ENCODE data around the gene GCAT. TPM values are rescaled to one million over a fixed set of nuclear protein-coding genes. Genes with fewer than 3 reads are reported as not detected.

GCAT gene
- total and polyA plus RNA-seq, 11 donors: 25.2 to 83.6 (median 39.7) TPM

GRCh38 chr22:37760152-37760551 lies 47.6 kb upstream of the GCAT start:
- TF ChIP-seq POLR2A (IDR thresholded peaks at IDR 0.05) (no peak), CTCF (IDR thresholded peaks at IDR 0.05) (no peak)
- intact Hi-C loops (cut with DNase I): no loop called here
- H3K4me3 ChIP-seq: no peak overlapping the region

GRCh38 chr22:37762389-37762836 lies 45.3 kb upstream of the GCAT start:
- H3K27ac ChIP-seq: no peak overlapping the region
- peaks cover 0 to 12% (median 0%) of the 10 kb centered on the region in 12 donors for H3K4me1 ChIP-seq
- no peak overlapping the region for H3K4me3 ChIP-seq
- no peaks in the 10 kb centered on the region for H3K9me3 ChIP-seq
- intact Hi-C loops (cut with DNase I): no loop called here
- ATAC-seq: no peak
- peaks cover 0 to 99% (median 84%) of the 10 kb centered on the region in 9 donors for H3K36me3 ChIP-seq
- 74 to 82% (median 79%) methylated on average over 10 of the region's 10 CpGs for WGBS, 4 donors
- no peaks in the 10 kb centered on the region for H3K27me3 ChIP-seq
- no peak for TF ChIP-seq CTCF (IDR thresholded peaks at IDR 0.05)
- TF ChIP-seq POLR2A (IDR thresholded peaks at IDR 0.05): no peak
- DNase-seq: no peak

More at GRCh38 chr22:37760152-37760551, 47.6 kb upstream of the GCAT start:
- WGBS, 4 donors: 93 to 96% (median 96%) methylated on average over 3 of the region's 3 CpGs
- no peaks in the 10 kb centered on the region for H3K9me3 ChIP-seq
- H3K27me3 ChIP-seq: no peaks in the 10 kb centered on the region
- DNase-seq: no peak
- ATAC-seq: no peak
- H3K27ac ChIP-seq: no peak overlapping the region
- H3K36me3 ChIP-seq: peaks cover 0 to 100% (median 86%) of the 10 kb centered on the region in 9 donors
- H3K4me1 ChIP-seq: peaks cover 0 to 9% (median 0%) of the 10 kb centered on the region in 12 donors

GRCh38 chr22:37763012-37763411 lies 44.7 kb upstream of the GCAT start:
- H3K4me3 ChIP-seq: no peak overlapping the region
- H3K4me1 ChIP-seq: peaks cover 0 to 12% (median 0%) of the 10 kb centered on the region in 12 donors
- intact Hi-C loops (cut with DNase I): no loop called here
- 94 to 95% (median 95%) methylated on average over 9 of the region's 9 CpGs; no CpG with 5 or more reads in 1 of the 4 donors for WGBS, 4 donors
- no peak overlapping the region for H3K27ac ChIP-seq
- H3K36me3 ChIP-seq: peaks cover 0 to 99% (median 84%) of the 10 kb centered on the region in 9 donors
- H3K27me3 ChIP-seq: no peaks in the 10 kb centered on the region
- no peak for TF ChIP-seq POLR2A (IDR thresholded peaks at IDR 0.05)
- TF ChIP-seq CTCF (IDR thresholded peaks at IDR 0.05): no peak
- DNase-seq: no peak
- no peak for ATAC-seq
- H3K9me3 ChIP-seq: no peaks in the 10 kb centered on the region

GRCh38 chr22:37763652-37764051 lies 44.1 kb upstream of the GCAT start:
- H3K4me3 ChIP-seq: no peak overlapping the region
- DNase-seq (no peak), ATAC-seq (no peak)
- no peaks in the 10 kb centered on the region for H3K9me3 ChIP-seq
- H3K4me1 ChIP-seq: peaks cover 0 to 12% (median 0%) of the 10 kb centered on the region in 12 donors
- no peak overlapping the region for H3K27ac ChIP-seq
- no peak for TF ChIP-seq POLR2A (IDR thresholded peaks at IDR 0.05)
- TF ChIP-seq CTCF (IDR thresholded peaks at IDR 0.05): no peak
- intact Hi-C loops (cut with DNase I): no loop called here
- 87 to 91% (median 90%) methylated on average over 16 of the region's 16 CpGs for WGBS, 4 donors
- H3K36me3 ChIP-seq: peaks cover 0 to 99% (median 84%) of the 10 kb centered on the region in 9 donors
- no peaks in the 10 kb centered on the region for H3K27me3 ChIP-seq
